ENCODE data around the gene SH3RF3.
A peak's percentile ranks its signal among the peaks of the same experiment; 100 is the strongest.

The SH3RF3 gene

GRCh38 chr2:109460553-109461324 is 331.7 kb downstream of the SH3RF3 start:
- no peak for DNase-seq

- no peak for DNase-seq
These were observed 334.2 kb downstream of the SH3RF3 start for GRCh38 chr2:109463236-109463635.

GRCh38 chr2:109463891-109464290 is 334.9 kb downstream of the SH3RF3 start:
- no peak for DNase-seq

GRCh38 chr2:109466674-109467575 is 337.9 kb downstream of the SH3RF3 start:
- DNase-seq, result no peak

GRCh38 chr2:109467701-109468100 is 338.7 kb downstream of the SH3RF3 start:
- no peak for DNase-seq

GRCh38 chr2:109468893-109469292 is 339.9 kb downstream of the SH3RF3 start:
- no peak for DNase-seq

GRCh38 chr2:109471658-109472057 is 342.7 kb downstream of the SH3RF3 start:
- DNase-seq, result no peak

GRCh38 chr2:109472331-109472959 is 343.4 kb downstream of the SH3RF3 start:
- no peak for DNase-seq

- no peak for DNase-seq
These were observed 344.0 kb downstream of the SH3RF3 start for GRCh38 chr2:109472974-109473373.

GRCh38 chr2:109473616-109474318 is 344.8 kb downstream of the SH3RF3 start:
- no peak for DNase-seq

GRCh38 chr2:109474319-109474825 is 345.4 kb downstream of the SH3RF3 start:
- DNase-seq, result no peak

- DNase-seq, result no peak
These were observed 346.7 kb downstream of the SH3RF3 start for GRCh38 chr2:109475531-109476210.

GRCh38 chr2:109476641-109477441 is 347.8 kb downstream of the SH3RF3 start:
- DNase-seq, result no peak

GRCh38 chr2:109478906-109479493 is 350.0 kb downstream of the SH3RF3 start:
- DNase-seq, result no peak

- no peak for DNase-seq
These were observed 350.8 kb downstream of the SH3RF3 start for GRCh38 chr2:109479804-109480203.

GRCh38 chr2:109480486-109481195 is 351.6 kb downstream of the SH3RF3 start:
- DNase-seq, result no peak

GRCh38 chr2:109481196-109481555 is 352.2 kb downstream of the SH3RF3 start:
- no peak for DNase-seq

GRCh38 chr2:109481599-109481998 is 352.6 kb downstream of the SH3RF3 start:
- DNase-seq, result no peak

- DNase-seq, result peak; percentile 66
These were observed 353.4 kb downstream of the SH3RF3 start for GRCh38 chr2:109482361-109482861.
